HG02970 (cell line): Measurements from ENCODE around the gene STXBP6.

Experiments
- ATAC-seq: cut with Tn5 transposase; IDR thresholded peaks from one replicate; pipeline ENCODE4 v1.9.1; 2021; ENCODE audit warnings: mild to moderate bottlenecking, moderate library complexity, moderate number of reproducible peaks; ENCODE audit not compliant: unreplicated experiment, low FRiP score

STXBP6 gene

DNA sequence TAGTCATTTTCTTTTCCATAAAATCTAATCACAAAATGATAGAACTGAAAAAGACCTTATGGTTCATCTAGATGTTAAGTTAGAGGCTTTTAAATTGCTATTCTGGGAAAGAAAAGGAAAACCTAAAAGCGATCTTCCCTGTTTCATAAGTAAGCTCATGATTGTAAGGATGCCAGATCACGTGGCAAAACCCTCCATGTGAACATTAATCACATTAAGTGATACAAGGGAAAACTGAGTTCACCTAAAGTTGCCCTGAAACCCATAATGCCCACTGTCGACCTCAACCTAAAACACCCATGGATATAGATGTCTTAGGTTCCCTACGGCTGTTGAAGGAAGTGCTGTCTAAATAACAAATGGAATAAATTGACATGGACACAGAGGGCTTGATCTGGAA lies 3.0 kb upstream of the STXBP6 start:
- ATAC-seq: no peak

DNA sequence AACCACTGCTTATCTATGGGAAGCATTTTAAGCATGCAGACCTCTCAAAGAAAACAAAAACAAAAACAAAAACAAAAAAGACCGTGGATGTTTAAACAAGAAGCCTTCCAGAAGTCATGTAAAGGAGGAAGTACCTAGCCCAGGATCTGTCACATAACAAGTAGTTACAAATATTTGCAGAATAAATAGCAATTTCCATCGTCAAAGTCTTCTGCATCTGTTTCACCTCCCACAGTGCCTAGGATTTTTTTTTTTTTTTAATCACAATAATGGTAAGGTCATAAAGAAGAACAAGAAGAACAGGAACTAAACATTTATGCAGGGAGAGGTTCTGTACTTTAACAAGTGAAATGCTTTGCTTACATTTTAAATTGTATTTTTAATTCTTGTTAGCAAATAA lies 2.4 kb upstream of the STXBP6 start:
- ATAC-seq: no peak

DNA sequence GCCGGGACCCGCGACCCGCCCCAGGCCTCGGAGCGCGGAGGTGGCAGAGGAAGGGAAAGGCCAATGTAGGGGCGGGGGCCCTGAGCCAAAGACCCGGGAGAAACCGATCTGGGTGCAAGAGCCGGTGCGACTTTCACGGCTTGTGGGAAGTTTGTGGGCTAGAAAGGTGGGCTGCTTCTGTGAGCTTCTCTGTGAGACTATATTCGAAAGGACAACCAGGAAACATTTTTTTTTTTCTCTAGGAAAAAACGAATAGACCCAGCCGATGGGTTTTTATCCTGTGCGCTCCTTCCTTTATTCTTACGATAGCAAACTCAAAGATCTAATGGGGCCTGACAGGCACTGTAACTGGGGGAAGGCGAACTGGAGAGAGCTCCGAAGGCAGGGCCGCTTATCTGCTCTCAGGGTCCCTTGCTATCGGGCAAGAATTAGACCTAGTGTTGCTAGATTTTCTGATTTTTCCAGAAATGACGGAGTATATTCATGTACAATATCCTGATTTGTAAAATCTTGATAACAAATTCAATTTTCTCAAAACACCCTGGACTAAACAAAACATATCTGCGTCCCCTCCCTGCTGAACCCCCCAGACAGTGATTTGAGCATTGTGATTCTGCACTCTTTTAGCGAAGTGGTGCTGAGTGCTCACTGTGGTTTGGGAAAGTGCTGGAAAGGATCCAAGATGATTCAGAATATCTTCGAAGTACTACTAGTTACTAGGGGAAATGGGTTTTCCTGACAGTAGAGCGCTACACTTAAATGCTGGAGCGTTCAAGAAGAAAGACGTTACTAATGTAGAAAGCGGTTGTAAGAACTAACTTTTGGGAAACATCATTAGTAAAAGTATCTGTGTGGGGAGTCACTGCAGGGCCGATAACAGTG lies 563 bp upstream of the STXBP6 start:
- ATAC-seq: no peak

DNA sequence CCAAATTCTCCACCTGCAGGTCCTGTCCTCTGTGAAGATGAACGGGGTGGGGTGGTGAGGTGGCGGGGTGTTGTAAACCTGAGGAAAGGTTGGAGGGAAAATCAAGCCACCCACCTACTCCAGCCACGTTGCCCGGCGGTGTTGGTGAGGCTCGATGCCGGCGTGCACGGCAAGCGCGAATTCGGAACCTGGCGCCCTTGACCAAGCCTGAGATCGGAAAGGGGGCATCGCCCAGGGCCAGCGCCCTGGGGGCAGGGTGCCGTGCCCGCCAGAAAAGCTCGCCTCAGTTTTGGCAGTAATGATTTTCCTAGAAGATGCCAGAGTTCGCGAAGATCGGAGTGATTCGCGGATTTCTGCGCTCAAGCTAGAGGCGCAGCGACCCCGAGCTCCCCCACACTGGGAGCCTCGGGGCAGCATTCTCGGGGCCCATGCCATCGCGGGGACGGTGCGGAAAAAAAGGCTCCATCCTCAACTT lies 817 bp downstream of the STXBP6 start:
- no peak for ATAC-seq

DNA sequence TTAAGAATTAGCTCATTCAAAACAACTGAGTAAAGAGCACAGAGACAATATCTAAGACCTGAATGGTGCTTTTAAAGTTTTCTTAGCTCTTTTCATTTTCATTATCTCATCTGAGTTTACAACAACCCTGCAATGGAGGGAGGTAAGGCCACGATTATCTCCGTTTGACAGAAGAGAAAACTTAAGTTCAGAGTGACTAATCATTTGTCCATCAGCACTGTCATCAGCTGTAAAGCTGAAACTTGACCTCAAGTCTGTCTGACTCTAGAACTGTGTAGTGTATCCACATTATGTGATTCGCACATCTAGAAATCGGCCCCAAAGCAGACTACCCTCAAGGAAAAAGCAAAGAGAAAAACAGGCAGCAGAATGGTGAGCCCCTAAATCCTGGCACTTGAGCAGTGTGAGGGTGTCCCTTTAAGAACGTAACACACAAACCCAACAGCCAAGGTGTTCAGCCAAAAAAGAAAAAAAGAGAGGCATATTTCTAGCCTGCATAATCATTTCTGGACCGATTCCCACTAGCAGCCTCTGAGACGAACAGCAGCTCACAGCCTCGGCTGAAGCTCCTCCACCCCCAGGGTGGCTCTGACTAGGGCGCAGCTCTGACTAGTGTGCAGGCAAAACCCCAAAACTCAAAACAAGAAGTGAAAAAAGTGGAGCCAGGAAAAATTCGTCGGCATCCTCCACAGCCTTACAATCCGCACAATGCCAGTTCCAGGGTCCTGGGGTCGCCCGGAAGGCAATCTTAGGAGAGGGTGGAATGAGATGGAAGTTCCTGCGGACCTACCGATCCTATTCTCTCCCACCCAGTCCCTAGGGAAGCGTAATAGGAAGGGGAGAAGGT lies 1.6 kb downstream of the STXBP6 start:
- ATAC-seq: no peak

DNA sequence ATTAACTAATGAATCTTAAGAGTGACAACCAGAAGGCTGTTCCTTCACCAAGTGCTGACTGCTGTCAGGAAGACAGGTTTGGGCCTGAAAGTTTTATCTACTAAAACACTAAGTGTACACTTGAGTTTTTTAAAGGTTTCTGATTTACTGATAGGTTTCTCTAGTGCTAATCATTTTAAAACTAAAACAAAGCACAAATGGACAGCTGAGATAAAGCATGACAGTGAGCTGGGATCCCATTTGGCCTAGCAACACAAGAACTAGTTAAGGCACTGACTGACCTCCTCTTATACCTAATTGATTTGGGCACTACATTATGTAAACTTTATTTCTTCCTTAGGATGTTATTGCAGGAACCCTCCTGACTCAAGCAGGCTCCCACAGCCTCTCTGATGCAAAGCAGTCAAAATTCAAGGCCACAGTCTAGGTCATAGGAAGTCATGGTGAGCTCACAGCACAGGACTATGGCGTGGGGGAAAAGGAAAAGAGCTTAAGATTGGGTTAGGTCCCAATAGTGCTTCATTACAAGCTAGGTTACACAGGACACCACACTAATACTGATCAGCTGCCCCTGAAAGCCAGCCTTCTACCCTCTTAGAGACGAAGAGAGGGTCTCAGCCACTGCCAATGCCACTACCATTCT lies 3.5 kb downstream of the STXBP6 start:
- no peak for ATAC-seq

DNA sequence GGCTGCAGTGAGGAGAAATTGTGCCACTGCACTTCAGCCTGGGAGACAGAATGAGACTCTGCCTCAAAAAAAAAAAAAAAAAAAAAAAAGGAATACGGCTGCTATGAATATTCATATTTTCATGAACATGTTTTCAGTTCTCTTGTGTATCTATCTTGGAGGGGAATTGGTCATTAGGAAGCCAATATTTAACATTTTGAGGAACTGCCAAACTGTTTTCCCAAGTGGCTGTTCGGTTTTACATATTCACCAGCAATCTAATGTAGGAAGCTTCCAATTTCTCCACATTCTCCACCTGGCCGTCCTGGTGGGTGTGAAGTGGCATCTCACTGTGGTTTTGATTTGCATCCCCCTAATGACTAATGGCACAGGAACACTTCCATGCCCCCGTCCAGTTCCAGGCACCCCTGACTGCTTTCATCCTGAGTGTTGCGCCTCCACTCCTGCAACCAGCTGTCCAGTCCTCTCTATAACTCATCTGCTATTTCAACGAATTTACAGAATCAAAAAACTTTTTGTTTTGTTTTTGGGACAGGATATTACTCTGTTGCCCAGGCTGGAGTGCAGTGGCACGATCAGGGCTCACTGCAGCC lies 5.7 kb downstream of the STXBP6 start:
- no peak for ATAC-seq

DNA sequence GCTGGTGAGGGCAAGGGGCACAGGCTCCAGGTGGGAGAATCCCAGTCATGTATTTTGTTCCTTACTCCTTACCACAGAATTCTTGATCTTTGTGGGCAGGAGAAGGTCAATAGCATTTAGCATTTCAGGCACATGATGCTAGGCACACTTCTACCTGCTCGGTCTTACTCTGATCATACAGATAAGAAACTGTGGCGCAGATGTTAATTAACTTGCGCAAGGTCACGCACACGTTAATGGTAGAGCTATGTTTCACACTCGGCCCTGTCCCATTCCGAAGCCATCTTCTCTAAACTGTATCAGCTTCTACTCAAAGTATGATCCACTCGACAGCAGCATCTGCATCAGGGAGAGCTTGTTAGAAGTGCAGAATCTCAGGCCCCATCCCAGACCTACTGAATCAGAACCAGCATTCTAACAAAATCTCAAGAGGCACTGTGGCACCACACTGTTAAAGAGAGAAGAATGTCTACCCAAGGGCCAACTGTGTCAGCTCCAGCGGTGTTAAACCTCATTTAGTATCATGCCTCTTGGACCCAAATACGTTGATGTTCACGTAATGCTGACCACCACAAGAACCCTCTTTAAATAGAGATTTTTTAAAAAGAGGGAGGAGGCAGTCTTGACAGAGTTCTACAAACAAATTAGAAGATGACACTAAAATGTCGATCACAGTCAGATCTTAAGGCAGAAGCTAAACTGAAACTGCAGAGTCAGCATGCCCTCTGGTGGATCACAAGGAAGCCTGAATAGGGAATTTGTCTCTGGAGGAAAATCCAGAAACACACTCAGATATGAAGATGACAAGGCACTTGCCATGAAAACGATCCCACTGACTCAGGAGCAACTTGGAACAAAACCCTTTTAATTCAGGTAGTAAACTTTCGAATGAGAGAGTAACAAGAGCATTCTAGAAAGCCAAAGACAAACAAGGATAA lies 7.3 kb downstream of the STXBP6 start:
- ATAC-seq: no peak

DNA sequence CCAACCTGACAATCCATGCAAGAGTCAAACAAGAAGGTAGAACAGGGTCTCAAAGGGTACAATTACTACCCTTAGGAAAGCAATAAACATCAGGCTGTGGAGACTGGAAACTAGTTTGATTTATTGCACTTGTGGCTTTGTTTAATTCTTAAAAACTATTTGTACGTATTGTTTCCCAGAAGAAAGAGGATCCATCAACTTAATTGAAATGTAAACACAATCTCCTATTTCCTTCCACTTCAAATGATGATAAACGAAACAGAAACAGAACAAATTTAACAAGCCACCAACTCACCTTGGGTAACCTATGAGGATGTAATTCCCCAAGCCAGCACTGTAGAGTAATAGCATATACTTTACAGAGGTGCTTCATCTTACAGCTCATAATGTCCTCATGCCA lies 8.0 kb downstream of the STXBP6 start:
- no peak for ATAC-seq

DNA sequence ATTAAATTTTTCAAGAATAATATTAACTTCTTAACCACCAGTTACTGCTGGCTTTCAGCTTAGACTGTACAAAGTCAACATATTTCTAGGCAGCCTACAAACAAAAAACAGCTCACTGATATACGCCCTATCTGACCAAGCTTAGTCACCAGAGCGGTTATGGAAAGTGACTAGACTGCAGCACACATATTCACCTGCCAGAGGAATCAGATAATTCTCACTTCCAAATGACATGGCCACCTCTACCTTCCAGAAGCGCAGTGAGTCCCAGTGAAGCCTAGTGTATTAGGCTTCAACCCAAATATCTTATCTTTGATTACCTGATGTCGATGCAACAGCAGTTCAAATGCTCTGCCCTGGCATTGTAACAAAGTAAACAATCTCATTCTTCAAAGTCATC lies 8.5 kb downstream of the STXBP6 start:
- ATAC-seq: no peak

DNA sequence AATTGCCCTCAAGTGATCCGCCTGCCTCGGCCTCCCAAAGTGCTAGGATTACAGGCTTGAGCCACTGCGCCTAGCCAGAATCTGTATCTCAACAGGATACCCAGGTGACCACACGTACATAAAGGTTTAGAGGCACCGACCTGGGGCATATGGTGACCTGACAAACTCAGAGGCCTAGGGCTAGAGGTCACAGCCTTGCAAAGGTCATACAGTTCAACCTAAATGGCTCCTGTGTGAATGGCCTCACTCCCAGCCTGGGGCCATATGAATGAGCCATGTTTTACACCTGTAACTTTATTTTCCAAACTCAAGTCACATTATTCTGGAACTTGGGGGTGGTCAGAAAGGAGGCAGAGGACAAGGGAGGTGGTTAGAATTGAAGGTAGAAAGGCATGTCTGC lies 10.0 kb downstream of the STXBP6 start:
- no peak for ATAC-seq

DNA sequence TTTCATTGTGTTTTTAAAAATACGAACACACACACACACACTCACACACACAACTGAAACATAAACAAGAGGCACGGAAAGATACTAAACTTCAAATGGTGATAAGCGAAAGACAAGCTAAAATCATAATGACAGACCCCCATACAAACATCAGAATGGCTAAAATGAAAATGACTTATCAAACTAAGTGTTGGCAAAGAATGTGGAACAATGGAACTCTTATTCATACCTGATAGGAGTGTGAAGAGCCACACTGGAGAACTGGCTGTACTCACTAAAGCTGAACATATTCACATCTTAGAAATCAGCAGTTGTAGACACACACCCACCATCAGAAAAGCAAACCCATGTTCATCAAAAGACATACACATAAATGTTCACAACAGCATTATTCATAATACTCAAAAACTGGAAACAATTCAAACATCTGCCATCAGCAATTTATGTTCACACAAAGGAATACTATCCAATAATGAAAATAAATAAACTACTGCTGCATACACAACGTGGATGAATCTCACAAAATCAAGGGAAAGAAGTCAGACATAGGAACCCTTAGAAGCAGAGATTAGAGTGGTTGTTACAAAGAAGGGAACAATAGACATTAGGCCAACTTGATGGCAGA lies 11.8 kb downstream of the STXBP6 start:
- ATAC-seq: no peak

DNA sequence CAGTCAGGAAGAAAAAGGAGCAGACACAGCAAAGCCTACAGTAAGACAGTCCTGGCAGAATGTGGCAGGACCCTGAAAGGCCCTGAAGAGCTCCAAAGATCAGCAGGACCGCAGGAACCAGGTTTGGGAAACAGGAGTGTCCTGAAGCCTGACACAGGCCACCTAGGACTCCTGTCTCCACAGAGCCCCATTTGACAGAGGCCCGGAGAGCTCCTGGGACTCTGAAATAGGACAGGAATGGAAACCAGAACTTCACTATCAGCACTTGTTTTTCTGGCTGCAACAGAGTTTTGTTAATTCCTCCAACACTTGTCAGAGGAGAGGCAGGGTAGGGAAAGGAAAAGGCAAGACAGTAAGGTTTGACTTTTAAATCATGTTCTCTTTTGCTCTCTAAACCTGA lies 12.9 kb downstream of the STXBP6 start:
- ATAC-seq: no peak

DNA sequence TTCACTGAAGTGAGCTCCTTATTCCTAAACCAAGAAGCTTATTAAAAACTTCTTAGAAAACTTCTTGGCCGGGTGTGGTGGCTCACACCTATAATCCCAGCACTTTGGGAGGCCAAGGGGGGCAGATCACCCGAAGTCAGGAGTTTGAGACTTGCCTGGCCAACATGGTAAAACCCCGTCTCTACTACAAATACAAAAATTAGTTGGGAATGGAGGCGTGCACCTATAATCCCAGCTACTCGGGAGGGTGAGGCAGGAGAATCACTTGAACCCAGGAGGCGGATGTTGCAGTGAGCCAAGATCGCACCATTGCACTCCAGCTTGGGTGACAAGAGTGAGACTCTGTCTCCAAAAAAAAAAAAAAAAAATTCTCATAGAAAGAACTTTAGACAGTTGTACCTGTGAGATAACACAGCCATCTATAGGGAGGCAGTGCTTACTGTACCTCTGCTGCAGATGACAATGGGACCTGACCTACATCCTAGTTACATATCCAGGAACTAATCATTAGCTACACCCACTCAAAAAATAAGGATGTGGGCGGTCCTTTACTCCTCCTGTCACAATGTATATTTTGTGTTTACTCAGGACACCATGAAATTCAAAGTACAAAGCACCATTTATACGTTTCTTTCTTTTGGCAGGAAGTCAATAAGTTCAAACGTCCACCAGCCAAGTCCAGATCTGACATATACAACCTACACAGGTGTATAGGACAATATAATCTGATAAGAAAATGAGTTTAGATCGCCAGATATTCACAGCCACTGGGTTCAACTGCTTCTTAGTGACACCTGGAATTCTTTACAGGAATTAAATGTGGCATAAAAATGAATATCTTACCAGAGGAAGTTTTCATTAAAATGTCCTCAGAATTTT lies 14.9 kb downstream of the STXBP6 start:
- no peak for ATAC-seq

DNA sequence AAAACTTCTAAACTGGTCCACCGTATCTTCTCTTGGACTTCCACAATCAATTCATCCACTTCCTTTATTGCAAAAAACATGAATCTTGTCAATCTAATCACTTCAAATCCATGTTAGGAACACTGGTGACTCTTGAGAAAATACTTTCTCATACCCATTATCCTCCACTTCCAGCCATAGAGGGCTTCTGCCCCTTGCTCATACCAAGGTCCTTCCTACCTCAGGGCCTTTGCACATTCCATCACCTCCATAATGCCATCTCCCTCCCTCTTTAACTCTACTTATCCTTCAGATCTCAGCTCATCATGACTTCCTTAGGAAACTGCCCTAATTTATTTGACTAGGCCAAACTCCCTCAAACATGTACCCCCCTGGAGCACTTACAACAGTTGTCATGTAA lies 16.6 kb downstream of the STXBP6 start:
- ATAC-seq: no peak

DNA sequence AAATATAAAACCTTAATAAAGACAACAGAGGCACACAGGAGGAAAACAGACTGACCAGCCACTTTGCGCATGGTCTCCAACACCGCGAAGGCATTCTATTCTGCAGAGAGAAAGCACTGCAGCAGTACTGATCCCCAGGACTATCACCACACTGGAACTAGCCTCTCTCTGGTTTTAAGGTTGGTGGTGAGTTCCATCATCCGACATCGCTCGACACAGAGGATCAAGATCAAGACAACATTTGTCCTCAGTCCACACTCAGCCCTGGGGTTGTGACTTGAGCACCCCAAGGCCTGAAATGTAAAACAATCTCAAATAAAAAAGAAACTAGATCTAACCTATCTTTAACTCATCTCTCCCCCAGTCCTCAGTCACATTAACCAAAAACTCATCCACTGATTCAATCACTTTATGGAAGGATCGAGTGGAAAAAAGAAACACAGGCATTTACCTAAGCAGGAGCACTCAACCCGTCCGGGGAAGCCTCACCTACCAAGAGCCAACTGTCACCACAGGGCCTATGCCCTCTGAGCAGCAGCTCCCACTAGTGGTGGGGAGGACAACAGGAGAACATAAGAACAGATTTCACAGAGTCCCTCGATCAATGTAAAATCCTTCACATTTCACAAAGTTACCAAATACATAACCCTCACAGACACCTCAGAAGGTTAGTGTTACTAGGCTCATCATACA lies 17.7 kb downstream of the STXBP6 start:
- no peak for ATAC-seq

DNA sequence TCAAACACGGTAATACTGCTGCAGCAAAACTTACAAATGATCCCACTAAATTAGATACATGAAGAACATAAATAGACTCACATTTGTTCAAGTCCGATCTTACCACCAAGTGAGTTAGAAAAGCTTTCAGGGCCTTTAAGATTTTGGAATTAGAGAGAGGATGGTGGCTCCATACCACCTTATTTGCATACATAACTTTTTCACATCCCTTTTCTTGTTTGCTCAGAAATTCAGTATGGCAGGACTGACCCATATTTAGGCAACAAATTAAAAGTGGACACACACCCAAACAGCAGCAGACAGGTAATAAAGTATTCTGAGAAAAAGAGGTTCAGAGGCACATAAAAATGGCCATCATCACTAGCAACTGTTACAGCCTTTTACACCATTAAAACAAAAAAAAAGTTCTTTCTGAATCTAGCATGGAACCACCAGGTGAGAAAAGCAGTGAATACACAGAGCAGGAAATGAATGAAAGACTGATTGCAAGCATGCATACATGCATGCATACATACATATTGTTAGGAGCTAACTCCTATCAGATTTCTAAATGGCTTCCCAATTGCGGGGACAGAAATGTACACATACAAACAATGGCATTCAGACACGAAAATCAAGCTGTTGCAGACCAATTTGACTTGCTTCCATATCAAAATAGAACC lies 23.3 kb downstream of the STXBP6 start:
- ATAC-seq: no peak
